C4-2B (cell line): ENCODE data around the gene LACTB.

ENCODE experiments used
- CTCF ChIP-seq: fragments of 450-650 bp; conservative IDR thresholded peaks from 2 replicates; pipeline ENCODE4 v1.5.1; 2017; ENCODE audit warnings: mild to moderate bottlenecking
- ZFX ChIP-seq: fragments of 450-650 bp; IDR thresholded peaks from 2 replicates; pipeline ENCODE4 v1.6.1; 2017

DNA sequence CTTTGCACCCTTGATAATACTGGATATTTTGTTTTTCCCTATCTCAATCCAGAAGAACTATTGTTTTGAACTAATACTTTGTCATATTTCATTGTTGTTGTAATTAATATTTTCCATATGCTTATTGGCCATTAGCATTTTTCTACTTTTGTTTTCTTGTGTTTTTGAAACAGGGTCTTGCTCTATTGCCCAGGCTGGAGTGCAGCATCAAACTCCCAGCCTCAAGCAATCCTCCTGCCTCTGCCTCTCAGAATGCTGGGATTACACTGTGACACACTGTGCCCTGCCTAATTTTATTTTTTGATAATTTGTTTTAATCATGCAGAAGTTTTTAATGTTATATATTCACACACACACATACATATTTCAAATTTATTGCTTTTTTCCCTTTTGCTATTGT lies 39.0 kb downstream of the LACTB start:
- TF ChIP-seq CTCF (no peak), ZFX (no peak)
